Left hindlimb (tissue), 1 donor: ENCODE data around the gene SCYGR2.
"Not testable (repeated sequence)": the region's sequence is repeated elsewhere in the genome, so short reads cannot be mapped to it uniquely, and the experiment has no call there.

ENCODE experiments used
- DNase-seq: peaks from one replicate; pipeline ENCODE4 v3.0.0-alpha.2; 2018

SCYGR2 gene

GRCh38 chr2:227598835-227599503 lies at the start of gene SCYGR2:
Gene SCYGR2 (plus strand): TSS chr2:227598893. CDS start chr2:227598893, 0 bp downstream.
- DNase-seq: not testable (repeated sequence)

GRCh38 chr2:227551836-227552235 lies 46.9 kb upstream of the SCYGR2 start:
- no peak for DNase-seq

- DNase-seq: no peak
Observed at GRCh38 chr2:227562581-227562980, 36.1 kb upstream of the SCYGR2 start.

- no peak for DNase-seq
Observed at GRCh38 chr2:227565080-227565479, 33.6 kb upstream of the SCYGR2 start.

- no peak for DNase-seq
Observed at GRCh38 chr2:227566012-227566411, 32.7 kb upstream of the SCYGR2 start.

- no peak for DNase-seq
Observed at GRCh38 chr2:227568852-227569169, 29.9 kb upstream of the SCYGR2 start.

GRCh38 chr2:227570615-227571014 lies 28.1 kb upstream of the SCYGR2 start:
- DNase-seq: no peak

- no peak for DNase-seq
Observed at GRCh38 chr2:227576110-227576509, 22.6 kb upstream of the SCYGR2 start.

- DNase-seq: no peak
Observed at GRCh38 chr2:227576812-227577211, 21.9 kb upstream of the SCYGR2 start.

GRCh38 chr2:227577555-227577954 lies 21.1 kb upstream of the SCYGR2 start:
- DNase-seq: no peak

GRCh38 chr2:227578642-227579041 lies 20.1 kb upstream of the SCYGR2 start:
- DNase-seq: no peak

- DNase-seq: no peak
Observed at GRCh38 chr2:227579791-227580190, 18.9 kb upstream of the SCYGR2 start.

GRCh38 chr2:227582369-227582768 lies 16.3 kb upstream of the SCYGR2 start:
- DNase-seq: no peak

GRCh38 chr2:227592694-227593387 lies 5.9 kb upstream of the SCYGR2 start:
- DNase-seq: no peak

- DNase-seq: no peak
Observed at GRCh38 chr2:227595797-227596196, 2.9 kb upstream of the SCYGR2 start.

- no peak for DNase-seq
Observed at GRCh38 chr2:227597036-227597435, 1.7 kb upstream of the SCYGR2 start.

GRCh38 chr2:227597998-227598397 lies 695 bp upstream of the SCYGR2 start:
- no peak for DNase-seq

GRCh38 chr2:227602358-227602757 lies 3.7 kb downstream of the SCYGR2 start:
- no peak for DNase-seq

- DNase-seq: no peak
Observed at GRCh38 chr2:227606476-227606875, 7.8 kb downstream of the SCYGR2 start.

GRCh38 chr2:227607941-227608340 lies 9.2 kb downstream of the SCYGR2 start:
- DNase-seq: no peak

- no peak for DNase-seq
Observed at GRCh38 chr2:227608561-227609338, 10.1 kb downstream of the SCYGR2 start.

GRCh38 chr2:227610123-227610522 lies 11.4 kb downstream of the SCYGR2 start:
- no peak for DNase-seq

GRCh38 chr2:227612546-227613271 lies 14.0 kb downstream of the SCYGR2 start:
- DNase-seq: no peak
